Erythroblast (primary cell): ENCODE measurements around the gene SLC38A1.
"Not testable (repeated sequence)": the region's sequence is repeated elsewhere in the genome, so short reads cannot be mapped to it uniquely, and the experiment has no call there.

ENCODE experiments used
- DNase-seq, 2 experiments: peaks; one replicate each; lab custom pipeline; 2025; lab: John Stamatoyannopoulos, UW
- GATA1 ChIP-seq: IDR thresholded peaks from 2 replicates; pipeline ENCODE4 v1.6.1; 2011; ENCODE audit warnings: low read depth, mild to moderate bottlenecking, control low read depth, low read length, moderate library complexity
- POLR2A ChIP-seq: IDR thresholded peaks from 2 replicates; pipeline ENCODE4 v1.6.1; 2011; ENCODE audit warnings: mild to moderate bottlenecking, low read length

The SLC38A1 gene

GRCh38 chr12:46268583-46269428 is at the start of gene SLC38A1:
Gene SLC38A1 (minus strand): TSS chr12:46269043. CDS start chr12:46239800, 29,243 bp downstream.
- peak; percentile 79 to 83 for DNase-seq
- TF ChIP-seq POLR2A (peak; percentile 60), GATA1 (no peak)

GRCh38 chr12:46318037-46318436 is 49.2 kb upstream of the SLC38A1 start:
- no peak for DNase-seq
- TF ChIP-seq POLR2A = no peak
- no peak for TF ChIP-seq GATA1

- DNase-seq = no peak
- TF ChIP-seq GATA1 (no peak), POLR2A (no peak)
These were observed 35.2 kb upstream of the SLC38A1 start for GRCh38 chr12:46304070-46304469.

- peak; percentile 61 to 74 for DNase-seq
- no peak for TF ChIP-seq POLR2A
- TF ChIP-seq GATA1 = no peak
These were observed 34.3 kb upstream of the SLC38A1 start for GRCh38 chr12:46303039-46303666.

- DNase-seq = no peak
- no peak for TF ChIP-seq GATA1
- TF ChIP-seq POLR2A = no peak
These were observed 32.1 kb upstream of the SLC38A1 start for GRCh38 chr12:46300910-46301309.

- no peak for TF ChIP-seq POLR2A
- no peak for TF ChIP-seq GATA1
- no peak for DNase-seq
These were observed 31.0 kb upstream of the SLC38A1 start for GRCh38 chr12:46299851-46300250.

- TF ChIP-seq POLR2A (no peak), GATA1 (no peak)
- no peak for DNase-seq
These were observed 29.4 kb upstream of the SLC38A1 start for GRCh38 chr12:46298261-46298660.

GRCh38 chr12:46296822-46297221 is 28.0 kb upstream of the SLC38A1 start:
- DNase-seq = no peak
- TF ChIP-seq GATA1 (no peak), POLR2A (no peak)

- no peak for TF ChIP-seq POLR2A
- TF ChIP-seq GATA1 = no peak
- DNase-seq = no peak
These were observed 24.0 kb upstream of the SLC38A1 start for GRCh38 chr12:46292754-46293402.

- DNase-seq = not testable (repeated sequence)
These were observed 23.1 kb upstream of the SLC38A1 start for GRCh38 chr12:46291953-46292352.

- not testable (repeated sequence) for DNase-seq
These were observed 16.3 kb upstream of the SLC38A1 start for GRCh38 chr12:46285177-46285576.

- no peak for TF ChIP-seq GATA1
- TF ChIP-seq POLR2A = no peak
- no peak for DNase-seq
These were observed 14.0 kb upstream of the SLC38A1 start for GRCh38 chr12:46282829-46283228.

GRCh38 chr12:46276756-46277155 is 7.9 kb upstream of the SLC38A1 start:
- DNase-seq = no peak

GRCh38 chr12:46271863-46272262 is 3.0 kb upstream of the SLC38A1 start:
- DNase-seq = no peak
- TF ChIP-seq GATA1 (no peak), POLR2A (no peak)

More at GRCh38 chr12:46276756-46277155, 7.9 kb upstream of the SLC38A1 start:
- TF ChIP-seq POLR2A = no peak
- TF ChIP-seq GATA1 = no peak
